Endothelial cell (in vitro differentiated cells): ENCODE measurements around the gene DPYD. TPM values are rescaled to one million over a fixed set of nuclear protein-coding genes. Genes with fewer than 3 reads are reported as not detected.

Source experiments
- DNase-seq: peaks from one replicate; pipeline ENCODE4 v3.0.0; 2021; ENCODE audit warnings: low spot score
- H3K27ac Mint-ChIP-seq: one replicate; pipeline ENCODE4 v1.8.0; 2021; ENCODE audit warnings: mixed read lengths, inconsistent platforms; ENCODE audit not compliant: unreplicated experiment
- H3K27me3 Mint-ChIP-seq: one replicate; pipeline ENCODE4 v1.8.0; 2021; ENCODE audit warnings: mild to moderate bottlenecking, moderate library complexity, mixed read lengths, inconsistent platforms; ENCODE audit not compliant: unreplicated experiment
- H3K36me3 Mint-ChIP-seq: one replicate; pipeline ENCODE4 v1.8.0; 2021; ENCODE audit warnings: mild to moderate bottlenecking, low read depth, mixed read lengths, inconsistent platforms; ENCODE audit not compliant: unreplicated experiment
- H3K4me1 Mint-ChIP-seq: one replicate; pipeline ENCODE4 v1.8.0; 2021; ENCODE audit warnings: mild to moderate bottlenecking, mixed read lengths, inconsistent platforms; ENCODE audit not compliant: unreplicated experiment
- H3K4me3 Mint-ChIP-seq: one replicate; pipeline ENCODE4 v1.8.0; 2021; ENCODE audit warnings: mild to moderate bottlenecking, mixed read lengths, inconsistent platforms; ENCODE audit not compliant: unreplicated experiment
- H3K9me3 Mint-ChIP-seq: one replicate; pipeline ENCODE4 v1.8.0; 2021; ENCODE audit warnings: mixed read lengths, inconsistent platforms; ENCODE audit not compliant: unreplicated experiment
- total RNA-seq: library from RNA; stranded (reverse); fragmentation: NEBNext Ultra II Directional; extraction: Animal tissue kit (Norgen Biotek cat#: 25700); gene quantifications from one replicate; pipeline ENCODE4 v1.2.1, GENCODE V29; 2021; ENCODE audit not compliant: unreplicated experiment
- TF ChIP-seq, protein P1 (sequence below): fragments of 200-600 bp; sonication (generic); IDR thresholded peaks from one replicate; pipeline ENCODE4 v1.5.0; 2021; ENCODE audit warnings: antibody characterized with exemption; ENCODE audit not compliant: unreplicated experiment

Gene DPYD
- total RNA-seq, 1 donor from 2014 or later = 3.4 TPM

GRCh38 chr1:97920276-97920831, 480 bp downstream of the DPYD start:
- Mint-ChIP-seq H3K9me3 (no peaks in the 10 kb centered on the region), H3K27me3 (no peaks in the 10 kb centered on the region), H3K36me3 (no peaks in the 10 kb centered on the region), H3K4me1 (peaks cover 9% of the 10 kb centered on the region), H3K27ac (no peak overlapping the region), H3K4me3 (peak overlapping the region; percentile 92)
- TF ChIP-seq, protein P1, sequence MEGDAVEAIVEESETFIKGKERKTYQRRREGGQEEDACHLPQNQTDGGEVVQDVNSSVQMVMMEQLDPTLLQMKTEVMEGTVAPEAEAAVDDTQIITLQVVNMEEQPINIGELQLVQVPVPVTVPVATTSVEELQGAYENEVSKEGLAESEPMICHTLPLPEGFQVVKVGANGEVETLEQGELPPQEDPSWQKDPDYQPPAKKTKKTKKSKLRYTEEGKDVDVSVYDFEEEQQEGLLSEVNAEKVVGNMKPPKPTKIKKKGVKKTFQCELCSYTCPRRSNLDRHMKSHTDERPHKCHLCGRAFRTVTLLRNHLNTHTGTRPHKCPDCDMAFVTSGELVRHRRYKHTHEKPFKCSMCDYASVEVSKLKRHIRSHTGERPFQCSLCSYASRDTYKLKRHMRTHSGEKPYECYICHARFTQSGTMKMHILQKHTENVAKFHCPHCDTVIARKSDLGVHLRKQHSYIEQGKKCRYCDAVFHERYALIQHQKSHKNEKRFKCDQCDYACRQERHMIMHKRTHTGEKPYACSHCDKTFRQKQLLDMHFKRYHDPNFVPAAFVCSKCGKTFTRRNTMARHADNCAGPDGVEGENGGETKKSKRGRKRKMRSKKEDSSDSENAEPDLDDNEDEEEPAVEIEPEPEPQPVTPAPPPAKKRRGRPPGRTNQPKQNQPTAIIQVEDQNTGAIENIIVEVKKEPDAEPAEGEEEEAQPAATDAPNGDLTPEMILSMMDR = no peak
- no peak for DNase-seq

DNA sequence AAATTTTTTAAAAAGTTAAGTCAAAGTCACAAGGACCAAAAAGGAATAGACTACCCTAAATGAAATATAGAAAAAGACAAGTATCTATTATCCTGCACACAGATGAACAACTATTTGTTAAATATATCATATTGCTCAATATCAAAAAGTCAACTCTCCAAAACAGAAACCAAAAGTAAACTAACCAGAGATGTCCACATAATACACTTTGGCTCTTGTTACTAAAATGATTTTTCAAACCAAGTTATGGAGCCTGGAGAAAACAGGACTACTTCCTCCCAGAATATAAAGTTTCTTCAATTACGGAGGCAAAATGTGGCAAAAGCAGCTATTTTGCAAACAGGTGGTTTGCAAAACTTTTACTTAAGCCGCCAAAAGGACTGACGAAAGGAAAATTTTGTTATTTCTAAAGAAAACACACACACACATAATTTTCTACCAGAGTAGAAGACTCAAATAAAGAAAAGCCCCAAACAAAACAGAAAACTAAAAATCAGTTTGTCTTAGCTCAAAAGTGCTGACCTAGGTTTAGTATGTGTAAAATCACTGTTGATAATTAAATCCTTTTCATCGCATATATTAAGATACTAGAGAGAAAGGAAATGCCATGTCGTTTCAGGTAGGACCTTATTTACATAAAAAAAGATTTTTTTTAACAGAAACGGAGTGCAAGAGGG, 1.1 kb downstream of the DPYD start:
- DNase-seq = no peak
- H3K9me3 Mint-ChIP-seq = no peaks in the 10 kb centered on the region
- H3K4me3 Mint-ChIP-seq = peak overlapping the region; percentile 92
- H3K36me3 Mint-ChIP-seq = no peaks in the 10 kb centered on the region
- H3K27me3 Mint-ChIP-seq = no peaks in the 10 kb centered on the region
- H3K27ac Mint-ChIP-seq = no peak overlapping the region
- peaks cover 9% of the 10 kb centered on the region for H3K4me1 Mint-ChIP-seq
- TF ChIP-seq, protein P1 = no peak

GRCh38 chr1:97918961-97919360, 1.9 kb downstream of the DPYD start:
- TF ChIP-seq, protein P1 = no peak
- Mint-ChIP-seq H3K27me3 (no peaks in the 10 kb centered on the region), H3K4me3 (no peak overlapping the region), H3K9me3 (no peaks in the 10 kb centered on the region), H3K4me1 (peaks cover 9% of the 10 kb centered on the region), H3K27ac (no peak overlapping the region), H3K36me3 (no peaks in the 10 kb centered on the region)
- no peak for DNase-seq

DNA sequence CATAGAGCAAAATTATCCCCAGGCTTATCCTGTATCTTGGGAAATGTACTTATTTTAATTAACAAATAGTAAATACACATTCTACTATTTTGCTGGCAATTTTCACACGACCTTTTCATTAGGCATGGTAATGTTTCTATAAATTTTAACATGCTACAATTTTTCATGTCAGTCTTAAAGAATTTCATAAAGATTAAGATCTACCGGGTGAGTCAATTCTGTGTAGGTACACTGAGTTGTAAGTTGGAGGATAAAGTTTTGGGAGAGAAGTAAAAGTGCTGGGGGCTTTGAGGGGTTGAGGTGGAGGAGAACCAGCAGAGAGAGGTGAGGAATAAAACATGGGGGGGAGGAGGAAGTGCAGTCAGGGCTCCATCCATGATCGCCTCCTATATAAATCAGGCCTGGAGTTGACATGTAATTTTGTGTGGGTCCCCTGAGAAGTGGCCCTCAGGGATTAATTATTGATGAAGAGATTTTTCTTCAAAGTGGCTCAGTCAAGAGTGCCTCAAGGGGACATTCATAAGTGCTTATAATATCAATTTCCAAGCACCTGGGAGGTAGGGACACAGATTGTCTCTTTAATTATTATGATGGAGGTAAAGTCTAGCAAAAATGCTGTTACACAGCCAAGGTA, 7.2 kb downstream of the DPYD start:
- Mint-ChIP-seq H3K27ac (no peak overlapping the region), H3K9me3 (no peaks in the 10 kb centered on the region), H3K36me3 (no peaks in the 10 kb centered on the region), H3K27me3 (no peaks in the 10 kb centered on the region), H3K4me3 (no peak overlapping the region), H3K4me1 (peaks cover 5% of the 10 kb centered on the region)
- TF ChIP-seq, protein P1 = no peak
- no peak for DNase-seq
